ENCODE data around the gene NET1. TPM values are rescaled to one million over a fixed set of nuclear protein-coding genes. Genes with fewer than 3 reads are reported as not detected.

Gene NET1
- total and polyA plus RNA-seq, 11 donors = 5.6 to 29.5 (median 14.7) TPM

- H3K36me3 ChIP-seq = no peaks in the 10 kb centered on the region
- H3K4me3 ChIP-seq = no peak overlapping the region
- H3K27me3 ChIP-seq = no peaks in the 10 kb centered on the region
- DNase-seq (no peak), ATAC-seq (no peak)
- H3K27ac ChIP-seq = no peak overlapping the region
- 83 to 95% (median 92%) methylated on average over 11 of the region's 11 CpGs for WGBS, 4 donors
- intact Hi-C loops (cut with DNase I) = no loop called here
- TF ChIP-seq, protein P1, sequence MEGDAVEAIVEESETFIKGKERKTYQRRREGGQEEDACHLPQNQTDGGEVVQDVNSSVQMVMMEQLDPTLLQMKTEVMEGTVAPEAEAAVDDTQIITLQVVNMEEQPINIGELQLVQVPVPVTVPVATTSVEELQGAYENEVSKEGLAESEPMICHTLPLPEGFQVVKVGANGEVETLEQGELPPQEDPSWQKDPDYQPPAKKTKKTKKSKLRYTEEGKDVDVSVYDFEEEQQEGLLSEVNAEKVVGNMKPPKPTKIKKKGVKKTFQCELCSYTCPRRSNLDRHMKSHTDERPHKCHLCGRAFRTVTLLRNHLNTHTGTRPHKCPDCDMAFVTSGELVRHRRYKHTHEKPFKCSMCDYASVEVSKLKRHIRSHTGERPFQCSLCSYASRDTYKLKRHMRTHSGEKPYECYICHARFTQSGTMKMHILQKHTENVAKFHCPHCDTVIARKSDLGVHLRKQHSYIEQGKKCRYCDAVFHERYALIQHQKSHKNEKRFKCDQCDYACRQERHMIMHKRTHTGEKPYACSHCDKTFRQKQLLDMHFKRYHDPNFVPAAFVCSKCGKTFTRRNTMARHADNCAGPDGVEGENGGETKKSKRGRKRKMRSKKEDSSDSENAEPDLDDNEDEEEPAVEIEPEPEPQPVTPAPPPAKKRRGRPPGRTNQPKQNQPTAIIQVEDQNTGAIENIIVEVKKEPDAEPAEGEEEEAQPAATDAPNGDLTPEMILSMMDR (IDR thresholded peaks at IDR 0.05) = no peak
- no peak for TF ChIP-seq POLR2A (IDR thresholded peaks at IDR 0.05)
- no peaks in the 10 kb centered on the region for H3K4me1 ChIP-seq
- H3K9me3 ChIP-seq = no peaks in the 10 kb centered on the region
Measured at GRCh38 chr10:5477948-5478693, 65.8 kb downstream of the NET1 start.

DNA sequence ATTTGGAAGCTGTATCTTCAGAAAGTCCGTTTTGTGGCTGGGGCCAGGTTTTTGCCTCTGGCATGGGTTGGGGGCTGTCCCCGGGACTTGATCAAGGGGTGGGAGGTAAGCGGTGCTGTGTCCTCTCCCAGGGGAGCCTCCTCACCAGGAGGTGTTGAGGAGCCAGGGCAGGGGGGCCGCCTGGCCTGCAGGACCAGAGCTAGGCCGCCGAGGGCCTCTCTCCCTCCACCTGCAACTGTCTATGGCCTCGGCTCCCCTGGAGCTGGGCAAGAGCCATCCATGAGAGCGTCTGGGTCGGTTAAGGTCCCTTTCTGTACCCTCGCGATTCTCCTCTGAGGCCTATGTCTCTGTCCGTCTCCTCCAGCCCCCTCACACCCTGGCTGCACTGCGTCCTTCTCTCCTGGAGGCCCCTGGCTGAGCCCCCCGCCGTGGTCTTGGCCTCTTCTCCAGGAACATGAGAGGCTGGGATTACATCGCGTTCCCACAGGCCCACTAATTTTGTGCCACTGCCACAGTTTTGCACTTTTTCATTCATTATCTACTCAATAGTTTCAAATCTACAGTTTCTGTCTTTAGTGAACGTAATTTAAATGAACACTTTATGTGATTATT, 66.4 kb downstream of the NET1 start:
- DNase-seq = no peak
- H3K27ac ChIP-seq = no peak overlapping the region
- TF ChIP-seq, protein P1 (IDR thresholded peaks at IDR 0.05) = no peak
- no peak for TF ChIP-seq POLR2A (IDR thresholded peaks at IDR 0.05)
- intact Hi-C loops (cut with DNase I) = no loop called here
- 90 to 93% (median 92%) methylated on average over 16 to 18 of the region's 18 CpGs for WGBS, 4 donors
- H3K4me3 ChIP-seq = no peak overlapping the region
- ATAC-seq = no peak
- no peaks in the 10 kb centered on the region for H3K36me3 ChIP-seq
- H3K27me3 ChIP-seq = no peaks in the 10 kb centered on the region
- no peaks in the 10 kb centered on the region for H3K9me3 ChIP-seq
- no peaks in the 10 kb centered on the region for H3K4me1 ChIP-seq

DNA sequence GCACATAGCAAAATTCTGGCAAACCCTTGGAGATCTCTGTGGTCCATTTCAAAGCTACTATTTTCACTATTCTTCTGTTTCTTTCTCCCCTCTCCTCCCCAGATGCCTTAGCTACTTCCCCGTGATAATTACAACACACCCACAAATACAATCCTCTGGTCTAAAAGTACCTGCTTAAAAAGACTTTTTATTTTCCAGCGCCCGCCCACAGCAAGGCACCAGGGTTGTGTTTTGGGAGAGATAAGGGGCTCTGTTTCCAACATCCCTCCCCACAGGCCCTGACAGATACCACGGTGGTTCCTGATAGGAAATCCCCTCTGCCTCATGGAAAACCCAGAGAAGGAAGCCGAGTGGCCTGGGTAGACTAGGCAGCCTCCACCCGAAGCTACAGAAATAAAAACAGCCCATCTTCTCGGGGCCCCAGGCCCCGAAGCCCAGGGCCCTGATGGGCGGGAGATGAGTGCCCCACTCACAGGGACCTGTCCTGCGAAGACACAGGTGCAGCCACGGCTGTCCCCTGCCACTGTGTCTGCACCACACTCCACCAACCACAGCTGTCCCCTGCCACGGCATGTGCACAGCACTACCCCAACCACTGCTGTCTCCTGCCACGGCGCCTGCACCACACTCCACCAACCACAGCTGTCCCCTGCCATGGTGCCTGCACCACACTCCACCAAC, 67.3 kb downstream of the NET1 start:
- WGBS, 4 donors = 79 to 83% (median 80%) methylated on average over 14 of the region's 14 CpGs
- peaks cover 0 to 2% (median 0%) of the 10 kb centered on the region in 12 donors for H3K9me3 ChIP-seq
- H3K36me3 ChIP-seq = no peaks in the 10 kb centered on the region
- H3K4me3 ChIP-seq = no peak overlapping the region
- no peaks in the 10 kb centered on the region for H3K4me1 ChIP-seq
- intact Hi-C loops (cut with DNase I) = no loop called here
- no peak for DNase-seq
- peak in 1 of 4 donors; percentile 38 for ATAC-seq
- TF ChIP-seq, protein P1 (IDR thresholded peaks at IDR 0.05) = no peak
- H3K27ac ChIP-seq = no peak overlapping the region
- no peaks in the 10 kb centered on the region for H3K27me3 ChIP-seq

All from heart left ventricle (tissue), 16 donors.